GM12891 (cell line): ENCODE results near the gene CCDC80.

Experiments
- PAX5 ChIP-seq: IDR thresholded peaks from 2 replicates; pipeline ENCODE4 v1.6.1; 2011; ENCODE audit warnings: low read length, moderate library complexity, mild to moderate bottlenecking; ENCODE audit not compliant: insufficient read depth, severe bottlenecking
- POLR2A ChIP-seq: IDR thresholded peaks from 2 replicates; pipeline ENCODE4 v1.6.1; 2011; ENCODE audit warnings: low read depth, low read length, control low read depth
- POLR2AphosphoS5 ChIP-seq: IDR thresholded peaks from 2 replicates; pipeline ENCODE4 v1.6.1; 2011; ENCODE audit warnings: low read depth, low read length, control low read depth
- SPI1 ChIP-seq: IDR thresholded peaks from 2 replicates; pipeline ENCODE4 v1.6.1; 2011; ENCODE audit warnings: low read depth, low read length, control low read depth
- TAF1 ChIP-seq: IDR thresholded peaks from 2 replicates; pipeline ENCODE4 v1.6.1; 2011; ENCODE audit warnings: low read depth, low read length, control low read depth

DNA sequence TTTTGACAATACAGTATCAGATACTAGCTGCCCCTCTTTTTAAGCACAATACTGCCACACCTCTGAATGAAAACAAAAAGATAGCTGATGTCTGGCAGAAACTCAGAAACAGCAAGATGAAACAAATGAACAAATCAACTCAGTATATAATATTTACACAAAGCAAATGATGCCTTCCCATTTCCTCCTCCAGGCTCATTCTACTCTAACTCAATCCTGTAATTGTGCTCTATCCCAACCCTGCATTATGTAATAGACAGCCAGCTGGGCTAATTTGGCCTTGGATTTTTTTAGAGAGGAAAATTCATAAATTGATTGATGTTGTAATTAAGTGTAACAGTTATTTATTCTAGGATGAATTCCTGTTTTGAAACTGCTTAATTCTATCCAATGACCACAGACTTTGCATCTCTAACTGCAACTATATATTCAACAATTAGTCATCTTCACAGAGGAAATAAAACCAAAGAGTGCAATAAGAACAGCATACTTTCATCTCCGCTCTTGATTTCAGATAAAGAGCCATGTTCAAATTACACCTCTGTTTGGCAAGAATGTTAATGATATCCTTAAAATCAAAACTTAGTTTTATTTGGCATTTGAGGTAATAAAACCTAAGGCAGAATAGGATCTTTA, 85.3 kb downstream of the CCDC80 start:
- TF ChIP-seq POLR2A (no peak), TAF1 (no peak), SPI1 (no peak), POLR2AphosphoS5 (no peak), PAX5 (no peak)
